Natural killer cell (primary cell): Measurements from ENCODE around the gene PTN. TPM values are rescaled to one million over a fixed set of nuclear protein-coding genes. Genes with fewer than 3 reads are reported as not detected.

Source experiments
- ATAC-seq, 3 donors: fragments of 150-1000 bp in 2 of 3; fragments of 200-7000 bp in 1 of 3; cut with Tn5 transposase; 1 replicate in 1 of 3; 2 replicates in 2 of 3; pipeline ENCODE4 v1.10.0; 2021; ENCODE audit warnings: mild to moderate bottlenecking in 2 of 3, moderate library complexity in 2 of 3
- DNase-seq, 2 donors: peaks; one replicate each; pipeline versions ENCODE4 v3.0.0 to v3.0.0-alpha.2; 2013 to 2021; ENCODE audit warnings: mixed read lengths in 1 of 2
- H3K27ac ChIP-seq: one replicate; pipeline ENCODE4 v1.5.1; 2013; ENCODE audit warnings: mild to moderate bottlenecking, low read length
- H3K27me3 ChIP-seq: one replicate; pipeline ENCODE4 v1.6.1; 2013; ENCODE audit warnings: low read length; ENCODE audit not compliant: control insufficient read depth, insufficient read depth
- H3K36me3 ChIP-seq: one replicate; pipeline ENCODE4 v1.6.1; 2013; ENCODE audit warnings: low read length; ENCODE audit not compliant: control insufficient read depth, insufficient read depth
- H3K4me1 ChIP-seq: one replicate; pipeline ENCODE4 v1.6.1; 2013; ENCODE audit warnings: low read length; ENCODE audit not compliant: control insufficient read depth, insufficient read depth
- H3K4me3 ChIP-seq: one replicate; pipeline ENCODE4 v1.5.1; 2013; ENCODE audit warnings: low read length
- H3K9me3 ChIP-seq: one replicate; pipeline ENCODE4 v1.6.1; 2013; ENCODE audit warnings: low read length; ENCODE audit not compliant: control insufficient read depth, insufficient read depth
- H3K27ac Mint-ChIP-seq, 2 donors: one replicate each; pipeline ENCODE4 v1.8.0; 2022; ENCODE audit warnings: mild to moderate bottlenecking in 2 of 2, mixed read lengths in 2 of 2, moderate library complexity in 1 of 2
- H3K27me3 Mint-ChIP-seq, 2 donors: one replicate each; pipeline ENCODE4 v1.8.0; 2022; ENCODE audit warnings: low read depth in 2 of 2, mixed read lengths in 2 of 2
- H3K36me3 Mint-ChIP-seq: one replicate; pipeline ENCODE4 v1.8.0; 2022; ENCODE audit warnings: mixed read lengths
- H3K4me1 Mint-ChIP-seq, 2 donors: one replicate each; pipeline ENCODE4 v1.8.0; 2022; ENCODE audit warnings: mixed read lengths in 2 of 2
- H3K4me3 Mint-ChIP-seq: one replicate; pipeline ENCODE4 v1.8.0; 2022; ENCODE audit warnings: mild to moderate bottlenecking, moderate library complexity, mixed read lengths
- H3K9me3 Mint-ChIP-seq, 2 donors: one replicate each; pipeline ENCODE4 v1.8.0; 2022; ENCODE audit warnings: mixed read lengths in 2 of 2
- WGBS: methylation state at CpG from one replicate; pipeline ENCODE4 v1.1.7; 2013; ENCODE audit warnings: missing lambda C conversion rate; ENCODE audit not compliant: insufficient coverage; 5-methylcytosine and 5-hydroxymethylcytosine counted together
- intact Hi-C: fragments of 100-400 bp; cut with micrococcal nuclease; formaldehyde crosslinking; loops from one replicate; pipeline ENCODE4 v1.14.2; 2022
- total RNA-seq, 4 donors: library from RNA; stranded (reverse); fragments of 120-200 nt in 1 of 4; gene quantifications; one replicate each; pipeline versions ENCODE4 v1.2.3 to v1.2.4, GENCODE V29; 2013 to 2022
- TF ChIP-seq, protein P1 (sequence below): fragments of 200-600 bp; IDR thresholded peaks from one replicate; pipeline ENCODE4 v1.8.0; 2022; ENCODE audit warnings: antibody characterized with exemption

Gene PTN
- total RNA-seq, 3 donors from 2014 or later (not counting 1 experiment from before 2014, with no cell fraction given), result not detected

- H3K27me3 Mint-ChIP-seq, result no peaks in the 10 kb centered on the region
- WGBS, result 23% methylated on average over 2 of the region's 2 CpGs
Measured at GRCh38 chr7:137351941-137352340, 8.4 kb upstream of the PTN start.

GRCh38 chr7:137345799-137346449 is 2.4 kb upstream of the PTN start:
- TF ChIP-seq, protein P1, sequence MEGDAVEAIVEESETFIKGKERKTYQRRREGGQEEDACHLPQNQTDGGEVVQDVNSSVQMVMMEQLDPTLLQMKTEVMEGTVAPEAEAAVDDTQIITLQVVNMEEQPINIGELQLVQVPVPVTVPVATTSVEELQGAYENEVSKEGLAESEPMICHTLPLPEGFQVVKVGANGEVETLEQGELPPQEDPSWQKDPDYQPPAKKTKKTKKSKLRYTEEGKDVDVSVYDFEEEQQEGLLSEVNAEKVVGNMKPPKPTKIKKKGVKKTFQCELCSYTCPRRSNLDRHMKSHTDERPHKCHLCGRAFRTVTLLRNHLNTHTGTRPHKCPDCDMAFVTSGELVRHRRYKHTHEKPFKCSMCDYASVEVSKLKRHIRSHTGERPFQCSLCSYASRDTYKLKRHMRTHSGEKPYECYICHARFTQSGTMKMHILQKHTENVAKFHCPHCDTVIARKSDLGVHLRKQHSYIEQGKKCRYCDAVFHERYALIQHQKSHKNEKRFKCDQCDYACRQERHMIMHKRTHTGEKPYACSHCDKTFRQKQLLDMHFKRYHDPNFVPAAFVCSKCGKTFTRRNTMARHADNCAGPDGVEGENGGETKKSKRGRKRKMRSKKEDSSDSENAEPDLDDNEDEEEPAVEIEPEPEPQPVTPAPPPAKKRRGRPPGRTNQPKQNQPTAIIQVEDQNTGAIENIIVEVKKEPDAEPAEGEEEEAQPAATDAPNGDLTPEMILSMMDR, result no peak
- WGBS, result 58% methylated on average over 5 of the region's 6 CpGs
- no peak overlapping the region for H3K4me3 ChIP-seq
- no peak overlapping the region for H3K27ac Mint-ChIP-seq
- H3K4me1 ChIP-seq, result no peaks in the 10 kb centered on the region
- no peak overlapping the region for H3K4me3 Mint-ChIP-seq
- DNase-seq (no peak), ATAC-seq (no peak)
- H3K9me3 Mint-ChIP-seq, result peaks cover 6 to 14% of the 10 kb centered on the region in 2 donors
- H3K9me3 ChIP-seq, result no peaks in the 10 kb centered on the region
- no peaks in the 10 kb centered on the region for H3K27me3 Mint-ChIP-seq
- intact Hi-C loops, result no loop called here
- H3K36me3 ChIP-seq, result no peaks in the 10 kb centered on the region
- H3K4me1 Mint-ChIP-seq, result no peaks in the 10 kb centered on the region
- H3K27me3 ChIP-seq, result no peaks in the 10 kb centered on the region
- no peak overlapping the region for H3K27ac ChIP-seq
- H3K36me3 Mint-ChIP-seq, result no peaks in the 10 kb centered on the region

More at GRCh38 chr7:137351941-137352340, 8.4 kb upstream of the PTN start:
- no peak overlapping the region for H3K4me3 ChIP-seq
- ATAC-seq, result no peak
- intact Hi-C loops, result no loop called here
- no peaks in the 10 kb centered on the region for H3K9me3 ChIP-seq
- H3K4me1 ChIP-seq, result no peaks in the 10 kb centered on the region
- H3K27me3 ChIP-seq, result no peaks in the 10 kb centered on the region
- Mint-ChIP-seq H3K4me1 (no peaks in the 10 kb centered on the region), H3K27ac (no peak overlapping the region), H3K4me3 (no peak overlapping the region), H3K36me3 (no peaks in the 10 kb centered on the region), H3K9me3 (peaks cover 13 to 21% of the 10 kb centered on the region in 2 donors)
- H3K27ac ChIP-seq, result no peak overlapping the region
- TF ChIP-seq, protein P1, result no peak
- H3K36me3 ChIP-seq, result no peaks in the 10 kb centered on the region
- no peak for DNase-seq

DNA sequence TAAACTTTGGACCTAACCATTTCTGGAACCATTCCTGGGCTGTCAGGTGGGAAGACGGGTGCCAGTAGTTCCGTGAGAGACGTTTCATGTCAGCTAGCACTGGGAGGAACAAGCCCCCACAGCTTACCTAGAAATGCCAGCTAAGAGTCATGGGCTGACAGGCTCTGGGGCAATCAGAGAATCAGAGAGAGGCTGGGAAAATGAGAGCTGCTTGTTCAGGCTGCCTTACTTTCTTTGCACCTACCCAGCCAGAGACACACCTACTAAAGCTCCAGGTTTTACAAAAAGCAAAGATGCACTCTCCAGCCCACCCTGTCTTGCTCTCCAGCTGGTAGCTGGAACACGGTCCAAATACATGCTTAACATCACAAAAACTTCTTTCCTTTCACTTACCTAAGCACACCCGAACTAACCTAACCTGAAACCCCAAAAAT is 688 bp downstream of the PTN start:
- H3K4me3 Mint-ChIP-seq, result no peak overlapping the region
- 35% methylated on average over 5 of the region's 5 CpGs for WGBS
- TF ChIP-seq, protein P1, result no peak
- no peaks in the 10 kb centered on the region for H3K4me1 Mint-ChIP-seq
- Histone ChIP-seq H3K27me3 (no peaks in the 10 kb centered on the region), H3K4me3 (no peak overlapping the region), H3K9me3 (no peaks in the 10 kb centered on the region), H3K27ac (no peak overlapping the region), H3K36me3 (no peaks in the 10 kb centered on the region), H3K4me1 (no peaks in the 10 kb centered on the region)
- intact Hi-C loops, result no loop called here
- ATAC-seq (no peak), DNase-seq (no peak)
- no peak overlapping the region for H3K27ac Mint-ChIP-seq
- no peaks in the 10 kb centered on the region for H3K27me3 Mint-ChIP-seq
- no peaks in the 10 kb centered on the region for H3K36me3 Mint-ChIP-seq
- H3K9me3 Mint-ChIP-seq, result peaks cover 7% of the 10 kb centered on the region in 2 donors

GRCh38 chr7:137342265-137342664 is 1.3 kb downstream of the PTN start:
- H3K4me1 Mint-ChIP-seq, result no peaks in the 10 kb centered on the region
- H3K4me3 Mint-ChIP-seq, result no peak overlapping the region
- no peaks in the 10 kb centered on the region for H3K36me3 Mint-ChIP-seq
- Histone ChIP-seq H3K27me3 (no peaks in the 10 kb centered on the region), H3K4me3 (no peak overlapping the region), H3K36me3 (no peaks in the 10 kb centered on the region), H3K27ac (no peak overlapping the region), H3K9me3 (no peaks in the 10 kb centered on the region), H3K4me1 (no peaks in the 10 kb centered on the region)
- 98% methylated on average over 3 of the region's 3 CpGs for WGBS
- TF ChIP-seq, protein P1, result no peak
- no peak overlapping the region for H3K27ac Mint-ChIP-seq
- H3K9me3 Mint-ChIP-seq, result peaks cover 7 to 9% of the 10 kb centered on the region in 2 donors
- intact Hi-C loops, result no loop called here
- no peak for ATAC-seq
- no peaks in the 10 kb centered on the region for H3K27me3 Mint-ChIP-seq
- DNase-seq, result no peak
